IMR-90 (cell line): ENCODE measurements around the gene OR10H5. TPM values are rescaled to one million over a fixed set of nuclear protein-coding genes. Genes with fewer than 3 reads are reported as not detected.

Source experiments
- ATAC-seq: fragments of 200-7000 bp; cut with Tn5 transposase; 2 replicates; pipeline ENCODE4 v1.9.1; 2020; ENCODE audit warnings: low read depth, mild to moderate bottlenecking, moderate library complexity
- BruUV-seq: library from RNA; stranded (reverse); fragments of 400-500 nt; replicated peaks from 2 replicates; lab custom pipeline; 2021; lab: Mats Ljungman, UMichigan
- CTCF ChIA-PET: fragments of 300-600 bp; formaldehyde crosslinking; extraction: SDS; loops from one replicate; lab custom pipeline; 2021; ENCODE audit warnings: antibody characterized with exemption; lab: Yijun Ruan, JAX
- POLR2A ChIA-PET: fragments of 300-600 bp; sonication (Branson Sonifier 250); formaldehyde crosslinking; loops from one replicate; lab custom pipeline; 2022; ENCODE audit warnings: antibody characterized with exemption; ENCODE audit not compliant: unreplicated experiment; lab: Charles Lee
- DNase-seq: peaks from one replicate; pipeline ENCODE4 v3.0.0; 2013
- H2AFZ ChIP-seq: replicated peaks from 2 replicates; pipeline ENCODE3; 2013; ENCODE audit warnings: low read length, mild to moderate bottlenecking; ENCODE audit not compliant: poor library complexity
- H2AK5ac ChIP-seq: 2 replicates; pipeline ENCODE4 v1.6.1; 2013; ENCODE audit warnings: low read depth, low read length, inconsistent platforms
- H2AK9ac ChIP-seq: replicated peaks from 2 replicates; pipeline ENCODE3; 2013; ENCODE audit warnings: mild to moderate bottlenecking, low read depth, low read length, moderate library complexity; ENCODE audit not compliant: poor library complexity
- H2BK120ac ChIP-seq: 2 replicates; pipeline ENCODE4 v1.6.1; 2013; ENCODE audit warnings: low read depth, low read length, inconsistent platforms
- H2BK15ac ChIP-seq: 3 replicates; pipeline ENCODE4 v1.6.1; 2013; ENCODE audit warnings: low read depth, low read length, inconsistent platforms
- H2BK20ac ChIP-seq: 2 replicates; pipeline ENCODE4 v1.6.1; 2013; ENCODE audit warnings: low read depth, mild to moderate bottlenecking, inconsistent platforms, low read length, moderate library complexity
- H2BK5ac ChIP-seq: 2 replicates; pipeline ENCODE4 v1.6.1; 2013; ENCODE audit warnings: mild to moderate bottlenecking, low read depth, low read length, inconsistent platforms; ENCODE audit not compliant: poor library complexity, severe bottlenecking
- H3K14ac ChIP-seq: replicated peaks from 2 replicates; pipeline ENCODE4 v1.6.1; 2013; ENCODE audit warnings: low read depth, low read length, inconsistent platforms
- H3K18ac ChIP-seq: 2 replicates; pipeline ENCODE4 v1.6.1; 2013; ENCODE audit warnings: low read depth, low read length, control low read depth
- H3K23ac ChIP-seq: 2 replicates; pipeline ENCODE4 v1.6.1; 2013; ENCODE audit warnings: low read depth, low read length, inconsistent platforms
- H3K27ac ChIP-seq: 2 replicates; pipeline ENCODE4 v1.5.1; 2013; ENCODE audit warnings: mild to moderate bottlenecking, control low read depth, low read length; ENCODE audit not compliant: insufficient read depth
- H3K27me3 ChIP-seq: 2 replicates; pipeline ENCODE4 v1.6.1; 2013; ENCODE audit warnings: low read length; ENCODE audit not compliant: control insufficient read depth, insufficient read depth
- H3K36me3 ChIP-seq: 2 replicates; pipeline ENCODE4 v1.6.1; 2013; ENCODE audit warnings: low read length, mixed read lengths; ENCODE audit not compliant: control insufficient read depth, insufficient read depth
- H3K4ac ChIP-seq: 2 replicates; pipeline ENCODE4 v1.6.1; 2013; ENCODE audit warnings: low read depth, low read length, inconsistent platforms
- H3K4me1 ChIP-seq: 2 replicates; pipeline ENCODE4 v1.6.1; 2013; ENCODE audit warnings: low read length, mixed read lengths; ENCODE audit not compliant: control insufficient read depth, insufficient read depth
- H3K4me2 ChIP-seq: 2 replicates; pipeline ENCODE4 v1.6.1; 2013; ENCODE audit warnings: low read depth, mild to moderate bottlenecking, control low read depth, low read length, moderate library complexity
- H3K4me3 ChIP-seq: 2 replicates; pipeline ENCODE4 v1.5.1; 2013; ENCODE audit warnings: low read depth, mild to moderate bottlenecking, control low read depth, low read length, moderate library complexity; ENCODE audit not compliant: insufficient read depth
- H3K56ac ChIP-seq: 2 replicates; pipeline ENCODE4 v1.6.1; 2013; ENCODE audit warnings: low read length, inconsistent platforms; ENCODE audit not compliant: insufficient read depth; ENCODE audit errors: extremely low read depth
- H3K79me1 ChIP-seq, 2 experiments: 2 replicates each; pipeline ENCODE4 v1.6.1; 2013; ENCODE audit warnings: low read length in 2 of 2, inconsistent platforms in 1 of 2, low read depth in 1 of 2
- H3K9ac ChIP-seq: 2 replicates; pipeline ENCODE4 v1.6.1; 2013; ENCODE audit warnings: low read depth, low read length, control low read depth
- H3K9me1 ChIP-seq: 2 replicates; pipeline ENCODE4 v1.6.1; 2013; ENCODE audit warnings: low read length, inconsistent platforms; ENCODE audit not compliant: insufficient read depth
- H3K9me3 ChIP-seq: 2 replicates; pipeline ENCODE4 v1.6.1; 2013; ENCODE audit warnings: low read length; ENCODE audit not compliant: control insufficient read depth, insufficient read depth
- H4K20me1 ChIP-seq: 2 replicates; pipeline ENCODE4 v1.6.1; 2013; ENCODE audit warnings: low read length, inconsistent platforms; ENCODE audit not compliant: insufficient read depth
- H4K5ac ChIP-seq: 2 replicates; pipeline ENCODE4 v1.6.1; 2013; ENCODE audit warnings: mild to moderate bottlenecking, low read depth, low read length, control low read depth
- H4K8ac ChIP-seq, 2 experiments: 2 replicates each; pipeline ENCODE4 v1.6.1; 2013; ENCODE audit warnings: low read depth in 2 of 2, low read length in 2 of 2, control low read depth in 1 of 2, inconsistent platforms in 1 of 2
- H4K91ac ChIP-seq: 2 replicates; pipeline ENCODE4 v1.6.1; 2013; ENCODE audit warnings: low read depth, low read length, inconsistent platforms; ENCODE audit not compliant: insufficient read depth
- MAFK ChIP-seq: IDR thresholded peaks from 2 replicates; pipeline ENCODE4 v1.6.1; 2012; ENCODE audit warnings: low read depth, low read length, improper control_type of control experiment
- MAZ ChIP-seq: IDR thresholded peaks from 2 replicates; pipeline ENCODE4 v1.6.1; 2012; ENCODE audit warnings: low read depth, mild to moderate bottlenecking, low read length, improper control_type of control experiment, moderate library complexity, borderline replicate concordance
- POLR2A ChIP-seq: IDR thresholded peaks from 2 replicates; pipeline ENCODE4 v1.6.1; 2012; ENCODE audit warnings: mild to moderate bottlenecking, low read depth, low read length
- RCOR1 ChIP-seq: IDR thresholded peaks from 2 replicates; pipeline ENCODE4 v1.6.1; 2012; ENCODE audit warnings: mild to moderate bottlenecking, low read length, improper control_type of control experiment; ENCODE audit not compliant: insufficient replicate concordance
- RFX5 ChIP-seq: IDR thresholded peaks from 2 replicates; pipeline ENCODE4 v1.8.0; 2012; ENCODE audit warnings: low read depth, mild to moderate bottlenecking, low read length, moderate library complexity
- SMC3 ChIP-seq: fragments of 150-350 bp; IDR thresholded peaks from 2 replicates; pipeline ENCODE4 v1.6.1; 2016; ENCODE audit warnings: low read depth, mild to moderate bottlenecking, antibody characterized with exemption, low read length, moderate library complexity
- USF2 ChIP-seq: fragments of 150-350 bp; IDR thresholded peaks from 2 replicates; pipeline ENCODE4 v1.6.1; 2017; ENCODE audit warnings: mild to moderate bottlenecking, antibody characterized with exemption, low read length, low read depth
- WGBS, 2 experiments: methylation state at CpG; one replicate each; pipeline versions ENCODE4 v1.1.5 to v1.1.7; 2013; ENCODE audit warnings: missing lambda C conversion rate in 2 of 2; ENCODE audit not compliant: insufficient read length in 1 of 2; ENCODE audit errors: extremely low coverage in 2 of 2; 5-methylcytosine and 5-hydroxymethylcytosine counted together
- dilution Hi-C: fragments of 300-500 bp; cut with HindIII; formaldehyde crosslinking; loops from one replicate; pipeline ENCODE4 v1.14.3; 2018; ENCODE audit warnings: low sequenced_read_pairs; ENCODE audit not compliant: unreplicated experiment
- in situ Hi-C: fragments of 300-500 bp; cut with MboI; formaldehyde crosslinking; loops from 3 replicates; pipeline ENCODE4 v1.14.3; 2019; ENCODE audit warnings: low sequenced_read_pairs, inconsistent platforms, mixed read lengths
- intact Hi-C: fragments of 100-400 bp; cut with micrococcal nuclease; formaldehyde crosslinking; loops from 2 replicates; pipeline ENCODE4 v1.10.0; 2022
- polyA plus RNA-seq, 3 experiments: library from polyadenylated mRNA; depleted of rRNA; stranded (reverse); fragments of >200 nt; gene quantifications; 2 replicates each; pipeline ENCODE4 v1.2.3, GENCODE V29; 2012; ENCODE audit warnings: low replicate concordance in 1 of 3
- total RNA-seq: library from RNA; depleted of rRNA; stranded (reverse); fragments of >200 nt; gene quantifications from 2 replicates; pipeline ENCODE4 v1.2.3, GENCODE V29; 2012

OR10H5 gene
- total and polyA plus RNA-seq, 2 of the 4 experiments (the other 2 are of a cell fraction), result not detected

DNA sequence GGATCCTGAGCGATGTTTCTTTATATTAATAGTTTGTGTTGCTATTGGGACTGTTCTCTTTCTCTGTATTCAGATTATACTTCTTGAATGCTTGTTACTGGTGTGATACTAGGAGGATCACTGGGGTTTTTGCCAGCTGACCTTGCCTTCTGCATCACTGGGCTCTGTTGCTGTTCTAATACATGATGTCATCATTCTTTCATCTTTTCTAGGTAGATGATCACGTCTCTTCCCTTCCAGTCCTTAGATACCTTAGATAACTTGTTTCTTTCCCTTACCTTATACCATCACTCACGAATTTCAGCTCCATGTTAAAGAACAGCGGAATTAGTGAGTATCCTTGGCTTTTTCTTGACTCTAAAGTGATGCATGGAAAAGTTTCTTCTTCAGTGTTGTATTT, 49.7 kb upstream of the OR10H5 start, which contains the start of gene OR10H3:
Gene OR10H3, plus strand, starts transcription at position 264 of the 400 bp plus-strand sequence. CDS start 3,408 bp downstream, outside the sequence.
- Histone ChIP-seq H4K91ac (no peak within 1 kb of the TSS), H3K27me3 (no peaks in the 10 kb centered on the region), H3K9me3 (peaks cover 17% of the 10 kb centered on the region), H3K9ac (no peak within 1 kb of the TSS), H4K8ac (no peak within 1 kb of the TSS), H3K23ac (no peak within 1 kb of the TSS), H3K4ac (no peak within 1 kb of the TSS), H2AFZ (no peak within 1 kb of the TSS), H3K18ac (no peak within 1 kb of the TSS), H3K14ac (no peak within 1 kb of the TSS), H2BK5ac (no peak within 1 kb of the TSS), H3K4me3 (no peak within 1 kb of the TSS), H3K79me1 (no peaks in the 10 kb centered on the region), H4K20me1 (no peaks in the 10 kb centered on the region), H2AK5ac (no peak within 1 kb of the TSS), H2BK15ac (no peak within 1 kb of the TSS), H3K4me1 (no peaks in the 10 kb centered on the region), H3K36me3 (no peaks in the 10 kb centered on the region), H2AK9ac (no peak within 1 kb of the TSS), H2BK20ac (no peak within 1 kb of the TSS), H4K5ac (no peak within 1 kb of the TSS), H2BK120ac (no peak within 1 kb of the TSS), H3K56ac (no peak within 1 kb of the TSS), H3K27ac (no peak within 1 kb of the TSS), H3K4me2 (no peak within 1 kb of the TSS), H3K9me1 (no peaks in the 10 kb centered on the region)
- ChIA-PET POLR2A (no interaction called here), CTCF (no interaction called here)
- DNase-seq, result no peak
- WGBS, 2 experiments, result no CpG with 5 or more reads among the region's 4 CpGs
- no TSS peak for BruUV-seq
- ATAC-seq, result no peak
- in situ Hi-C loops, result no loop called here
- TF ChIP-seq RFX5 (no peak), SMC3 (no peak), RCOR1 (no peak), POLR2A (no peak), MAZ (no peak), USF2 (no peak), MAFK (no peak)
- dilution Hi-C loops, result no loop called here
- intact Hi-C loops, result no loop called here
